Measurements from ENCODE around the gene RBMS3. TPM values are rescaled to one million over a fixed set of nuclear protein-coding genes. Genes with fewer than 3 reads are reported as not detected.

Gene RBMS3
- total and polyA plus RNA-seq, 2 of the 8 experiments (the other 6 are each of a cell fraction or from before 2014, with no cell fraction given) = 3.7 to 6.9 TPM

- Histone ChIP-seq H2BK20ac (ENCODE audit: low read length) (no peak overlapping the region), H3K4ac (replicated peaks; ENCODE audit: insufficient read length, low read depth, low read length) (no peak overlapping the region), H2AFZ (ENCODE audit: low read length) (0 out of 2 replicates have a peak overlapping the region, but pooled peaks have one; percentile 73), H3K23me2 (ENCODE audit: low read depth, low read length) (no peaks in the 10 kb centered on the region), H4K5ac (ENCODE audit: insufficient read length, low read depth, low read length) (no peak overlapping the region), H2AK5ac (ENCODE audit: low read depth, low read length) (no peak overlapping the region), H2BK120ac (replicated peaks; ENCODE audit: low read depth, low read length) (no peak overlapping the region), H3K36me3 (ENCODE audit: control insufficient read depth in 2 of 4, insufficient read depth in 4 of 4, low read length in 3 of 4) (no peaks in the 10 kb centered on the region), H3K79me1 (ENCODE audit: low read depth, low read length) (no peaks in the 10 kb centered on the region), H3K4me2 (ENCODE audit: insufficient read depth in 1 of 2, low read depth in 2 of 2, low read length in 2 of 2) (no peak overlapping the region), H3K9me3 (ENCODE audit: insufficient read depth in 2 of 2, low read depth in 1 of 2, low read length in 1 of 2) (no peaks in the 10 kb centered on the region), H4K91ac (replicated peaks; ENCODE audit: insufficient read length, low read length) (no peak overlapping the region), H3K27me3 (replicated peaks in 1 of 4; ENCODE audit: control insufficient read depth in 3 of 4, extremely low read depth in 1 of 4, insufficient read depth in 3 of 4, low read length in 3 of 4) (no peaks in the 10 kb centered on the region), H4K20me1 (replicated peaks in 1 of 2; ENCODE audit: control insufficient read depth in 1 of 2, insufficient read depth in 2 of 2, low read length in 2 of 2) (no peaks in the 10 kb centered on the region), H2BK12ac (ENCODE audit: low read depth, low read length) (no peak overlapping the region), H2BK5ac (ENCODE audit: low read depth, low read length) (no peak overlapping the region), H3K18ac (ENCODE audit: extremely low read depth, low read length) (no peak overlapping the region), H3K23ac (ENCODE audit: insufficient read length) (no peak overlapping the region), H3K79me2 (ENCODE audit: control insufficient read depth in 1 of 2, insufficient read depth in 2 of 2, low read length in 2 of 2) (no peaks in the 10 kb centered on the region), H3K27ac (ENCODE audit: low read depth, low read length) (no peak overlapping the region), H3K4me3 (ENCODE audit: extremely low read depth in 1 of 4, insufficient read depth in 2 of 4, low read depth in 3 of 4, low read length in 4 of 4) (no peak overlapping the region), H2BK15ac (ENCODE audit: low read length) (no peak overlapping the region), H3K14ac (ENCODE audit: insufficient read length) (no peak overlapping the region), H4K8ac (ENCODE audit: extremely low read depth, insufficient read depth, low read length) (no peak overlapping the region), H3K4me1 (replicated peaks in 1 of 4; ENCODE audit: control insufficient read depth in 3 of 4, insufficient read depth in 4 of 4, low read length in 3 of 4) (no peaks in the 10 kb centered on the region), H3K56ac (replicated peaks; ENCODE audit: insufficient read length, low read depth, low read length) (no peak overlapping the region), H3K9ac (replicated peaks in 1 of 4; ENCODE audit: extremely low read depth in 1 of 4, low read depth in 3 of 4, low read length in 3 of 4) (no peak overlapping the region)
- POLR2A ChIA-PET (ENCODE audit: partially characterized antibody) = no interaction called here
- TF ChIP-seq CHD1 (IDR thresholded peaks at IDR 0.05; ENCODE audit: low read depth, low read length) = no peak
- TF ChIP-seq PHF8 (conservative IDR thresholded peaks at IDR 0.05; ENCODE audit: low read depth, low read length) = no peak
- TF ChIP-seq GTF2F1 (IDR thresholded peaks at IDR 0.05; ENCODE audit: borderline replicate concordance, low read depth, low read length) = no peak
- no peak for TF ChIP-seq CBX8 (IDR thresholded peaks at IDR 0.05; ENCODE audit: borderline replicate concordance, low read depth, low read length)
- no peak for TF ChIP-seq EZH2 (IDR thresholded peaks at IDR 0.05; ENCODE audit: low read depth, low read length, severe bottlenecking)
- CTCF ChIA-PET (ENCODE audit: partially characterized antibody) = no interaction called here
- WGBS, 2 experiments (ENCODE audit: extremely low coverage in 1 of 2, insufficient coverage in 1 of 2, insufficient read length in 1 of 2, insufficient replicate concordance in 2 of 2, low coverage in 1 of 2, low lambda C conversion rate in 2 of 2, missing lambda C conversion rate in 1 of 2) = 83% methylated on average over 11 of the region's 11 CpGs; no CpG with 5 or more reads in 1 of the 2 experiments
- DNase-seq (ENCODE audit: low read depth in 1 of 2, low spot score in 2 of 2) = no peak
- FAIRE-seq = no peak
These were observed 669.2 kb downstream of the RBMS3 start for GRCh38 chr3:29949940-29950616.
